Chondrocyte (in vitro differentiated cells): ENCODE results near the gene PRKD3. TPM values are rescaled to one million over a fixed set of nuclear protein-coding genes. Genes with fewer than 3 reads are reported as not detected.

Experiments
- DNase-seq: peaks from one replicate; pipeline ENCODE4 v3.0.0; 2021; ENCODE audit warnings: mixed read lengths, low spot score
- H3K27ac Mint-ChIP-seq: one replicate; pipeline ENCODE4 v1.8.0; 2021; ENCODE audit warnings: mild to moderate bottlenecking, moderate library complexity, mixed read lengths; ENCODE audit not compliant: unreplicated experiment
- H3K27me3 Mint-ChIP-seq: 2 replicates; pipeline ENCODE4 v1.8.0; 2021; ENCODE audit warnings: low read depth, mixed read lengths
- H3K36me3 Mint-ChIP-seq: 2 replicates; pipeline ENCODE4 v1.8.0; 2021; ENCODE audit warnings: low read depth, mixed read lengths
- H3K4me1 Mint-ChIP-seq: 2 replicates; pipeline ENCODE4 v1.8.0; 2021; ENCODE audit warnings: low read depth, mild to moderate bottlenecking, mixed read lengths
- H3K4me3 Mint-ChIP-seq: one replicate; pipeline ENCODE4 v1.8.0; 2021; ENCODE audit warnings: mild to moderate bottlenecking, moderate library complexity, mixed read lengths; ENCODE audit not compliant: unreplicated experiment
- H3K9me3 Mint-ChIP-seq: 2 replicates; pipeline ENCODE4 v1.8.0; 2021; ENCODE audit warnings: low read depth, mixed read lengths
- total RNA-seq: library from RNA; stranded (reverse); gene quantifications from 3 replicates; pipeline ENCODE4 v1.2.1, GENCODE V29; 2021
- TF ChIP-seq, protein P1 (sequence below): fragments of 200-600 bp; sonication (generic); IDR thresholded peaks from 2 replicates; pipeline ENCODE4 v1.5.0; 2021; ENCODE audit warnings: antibody characterized with exemption, mild to moderate bottlenecking, moderate library complexity

Gene PRKD3
- total RNA-seq, 1 donor from 2014 or later: 45.4 TPM

DNA sequence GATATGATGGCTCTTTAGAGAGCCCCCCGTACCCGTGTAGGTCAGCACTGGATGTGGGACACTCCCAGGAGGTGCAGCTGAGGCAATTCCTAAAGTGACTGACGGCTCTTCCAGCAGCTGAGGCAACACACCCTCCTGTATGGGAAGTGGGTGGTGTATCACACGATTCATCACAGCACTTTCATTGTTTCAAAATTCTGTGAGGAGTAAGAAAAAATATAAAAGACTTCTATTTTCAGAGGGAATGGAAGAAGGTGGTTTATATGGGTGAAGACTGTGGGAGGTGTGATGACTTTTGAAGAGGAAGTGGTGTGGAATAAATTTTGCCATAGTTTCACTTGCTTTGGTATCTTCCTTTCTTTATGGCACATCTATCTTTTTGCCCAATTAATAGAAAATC lies 42.1 kb upstream of the PRKD3 start:
- Mint-ChIP-seq H3K4me1 (peaks cover 7% of the 10 kb centered on the region), H3K4me3 (no peak overlapping the region), H3K9me3 (no peaks in the 10 kb centered on the region), H3K27ac (no peak overlapping the region), H3K27me3 (no peaks in the 10 kb centered on the region), H3K36me3 (no peaks in the 10 kb centered on the region)
- TF ChIP-seq, protein P1, sequence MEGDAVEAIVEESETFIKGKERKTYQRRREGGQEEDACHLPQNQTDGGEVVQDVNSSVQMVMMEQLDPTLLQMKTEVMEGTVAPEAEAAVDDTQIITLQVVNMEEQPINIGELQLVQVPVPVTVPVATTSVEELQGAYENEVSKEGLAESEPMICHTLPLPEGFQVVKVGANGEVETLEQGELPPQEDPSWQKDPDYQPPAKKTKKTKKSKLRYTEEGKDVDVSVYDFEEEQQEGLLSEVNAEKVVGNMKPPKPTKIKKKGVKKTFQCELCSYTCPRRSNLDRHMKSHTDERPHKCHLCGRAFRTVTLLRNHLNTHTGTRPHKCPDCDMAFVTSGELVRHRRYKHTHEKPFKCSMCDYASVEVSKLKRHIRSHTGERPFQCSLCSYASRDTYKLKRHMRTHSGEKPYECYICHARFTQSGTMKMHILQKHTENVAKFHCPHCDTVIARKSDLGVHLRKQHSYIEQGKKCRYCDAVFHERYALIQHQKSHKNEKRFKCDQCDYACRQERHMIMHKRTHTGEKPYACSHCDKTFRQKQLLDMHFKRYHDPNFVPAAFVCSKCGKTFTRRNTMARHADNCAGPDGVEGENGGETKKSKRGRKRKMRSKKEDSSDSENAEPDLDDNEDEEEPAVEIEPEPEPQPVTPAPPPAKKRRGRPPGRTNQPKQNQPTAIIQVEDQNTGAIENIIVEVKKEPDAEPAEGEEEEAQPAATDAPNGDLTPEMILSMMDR: no peak
- DNase-seq: no peak

DNA sequence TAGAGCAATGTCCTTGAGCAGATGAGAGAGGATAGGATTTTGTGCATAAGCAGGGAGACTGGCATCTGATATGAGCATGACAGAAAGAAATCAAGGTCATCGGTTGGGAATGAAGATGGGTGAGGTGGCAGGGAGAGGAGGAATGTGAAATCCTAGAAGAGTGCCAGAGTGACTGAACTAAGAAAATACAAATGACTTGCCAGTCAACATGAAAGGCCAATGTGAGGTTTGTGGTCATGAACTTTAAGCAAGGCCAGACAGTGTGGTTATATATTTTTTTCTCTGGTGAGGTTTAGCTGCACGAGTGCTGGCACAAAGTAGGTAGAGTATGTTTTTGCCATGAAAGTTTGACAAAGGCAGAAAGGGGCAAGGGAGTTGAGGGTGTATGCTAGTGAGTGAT lies 41.0 kb upstream of the PRKD3 start:
- Mint-ChIP-seq H3K4me1 (peaks cover 6% of the 10 kb centered on the region), H3K27me3 (no peaks in the 10 kb centered on the region), H3K4me3 (no peak overlapping the region), H3K27ac (no peak overlapping the region), H3K36me3 (no peaks in the 10 kb centered on the region), H3K9me3 (no peaks in the 10 kb centered on the region)
- no peak for DNase-seq
- TF ChIP-seq, protein P1: no peak

DNA sequence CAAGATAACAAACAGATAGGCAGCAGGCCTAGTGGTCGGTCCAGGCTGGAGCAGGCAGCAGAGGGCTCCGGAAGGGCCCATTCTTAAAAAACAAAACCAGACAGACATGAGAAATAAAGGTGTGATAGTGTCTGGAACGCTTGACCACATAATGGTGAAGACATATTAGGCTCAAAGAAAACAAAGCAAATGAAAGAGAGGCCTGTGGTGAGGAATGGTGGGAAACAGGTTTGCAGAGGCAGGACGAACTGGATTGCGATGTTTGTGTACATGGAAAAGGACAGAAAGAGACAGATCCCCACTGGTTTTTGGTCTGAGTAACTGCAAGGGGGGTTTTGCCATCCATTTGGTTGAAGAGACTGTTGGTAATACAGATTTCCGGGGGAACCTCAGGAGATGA lies 39.7 kb upstream of the PRKD3 start:
- H3K9me3 Mint-ChIP-seq: no peaks in the 10 kb centered on the region
- H3K27ac Mint-ChIP-seq: no peak overlapping the region
- no peak overlapping the region for H3K4me3 Mint-ChIP-seq
- no peak for DNase-seq
- TF ChIP-seq, protein P1: no peak
- H3K36me3 Mint-ChIP-seq: no peaks in the 10 kb centered on the region
- peaks cover 5% of the 10 kb centered on the region for H3K27me3 Mint-ChIP-seq
- peaks cover 4% of the 10 kb centered on the region for H3K4me1 Mint-ChIP-seq

DNA sequence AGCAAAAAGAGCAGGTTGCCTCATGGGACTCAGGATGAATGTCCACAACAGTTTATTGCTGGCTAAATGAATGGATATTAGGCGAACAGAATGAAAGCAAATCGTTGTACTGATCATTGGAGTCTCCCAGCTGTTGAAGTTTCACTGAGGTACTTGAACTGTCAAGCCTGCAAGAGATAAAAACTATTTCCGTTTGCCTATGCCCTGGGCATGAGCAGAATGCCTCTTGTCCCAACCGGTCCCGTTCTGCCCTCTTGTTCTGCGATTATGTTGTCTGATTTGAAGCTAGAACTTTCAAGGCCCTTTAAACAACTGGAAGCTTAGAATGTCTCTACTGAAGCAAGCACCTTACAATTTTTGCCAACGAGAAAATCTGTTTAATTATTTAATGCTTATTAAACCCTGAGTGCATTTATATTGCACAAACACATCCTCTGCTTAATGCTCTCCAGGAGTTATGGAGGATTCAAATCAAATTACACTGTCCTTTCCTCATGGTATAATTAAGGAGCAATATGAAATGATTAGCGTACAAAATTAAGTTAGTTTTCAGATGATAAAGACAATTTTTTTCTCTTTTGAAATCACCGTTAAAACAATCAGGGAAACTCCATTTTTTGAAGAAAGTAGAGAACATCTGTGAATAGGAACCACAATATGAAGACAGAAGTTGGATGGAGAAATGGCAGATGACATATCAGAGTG lies 37.5 kb upstream of the PRKD3 start:
- H3K9me3 Mint-ChIP-seq: no peaks in the 10 kb centered on the region
- TF ChIP-seq, protein P1: no peak
- no peak overlapping the region for H3K4me3 Mint-ChIP-seq
- no peaks in the 10 kb centered on the region for H3K36me3 Mint-ChIP-seq
- H3K27me3 Mint-ChIP-seq: peaks cover 5% of the 10 kb centered on the region
- no peak overlapping the region for H3K27ac Mint-ChIP-seq
- peaks cover 9% of the 10 kb centered on the region for H3K4me1 Mint-ChIP-seq
- DNase-seq: no peak

DNA sequence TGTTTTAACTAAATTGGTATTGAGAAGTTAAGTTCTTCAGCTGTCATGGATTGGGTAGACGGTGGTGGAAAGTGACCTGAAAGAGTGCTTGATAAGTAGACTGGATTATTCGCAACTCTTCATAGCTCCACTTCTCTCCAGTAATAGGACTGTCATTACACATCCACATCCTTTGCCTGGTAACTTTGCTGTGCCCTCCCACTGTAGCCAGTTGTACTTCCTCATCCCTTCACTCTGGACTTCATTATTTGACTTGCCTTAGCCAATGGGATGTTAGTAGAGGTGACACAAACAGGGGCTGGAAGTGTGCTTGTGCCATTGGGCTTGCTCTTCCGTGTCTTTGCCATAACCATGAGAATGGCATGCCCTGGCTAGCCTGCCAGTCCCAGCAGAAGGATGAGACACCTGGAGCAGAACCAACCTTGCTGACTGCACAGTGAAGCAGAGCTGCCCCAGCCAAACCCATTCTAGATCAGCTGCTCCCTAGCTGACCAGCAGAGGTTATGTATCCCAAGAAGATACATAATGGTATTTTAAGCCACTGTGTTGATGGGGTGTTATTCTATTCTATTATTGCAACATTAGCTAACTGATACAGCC lies 36.7 kb upstream of the PRKD3 start:
- Mint-ChIP-seq H3K27me3 (peaks cover 5% of the 10 kb centered on the region), H3K27ac (no peak overlapping the region), H3K36me3 (no peaks in the 10 kb centered on the region), H3K4me1 (peaks cover 7% of the 10 kb centered on the region), H3K9me3 (no peaks in the 10 kb centered on the region), H3K4me3 (no peak overlapping the region)
- DNase-seq: no peak
- TF ChIP-seq, protein P1: no peak
